Measurements from ENCODE around the gene OFD1.

DNA sequence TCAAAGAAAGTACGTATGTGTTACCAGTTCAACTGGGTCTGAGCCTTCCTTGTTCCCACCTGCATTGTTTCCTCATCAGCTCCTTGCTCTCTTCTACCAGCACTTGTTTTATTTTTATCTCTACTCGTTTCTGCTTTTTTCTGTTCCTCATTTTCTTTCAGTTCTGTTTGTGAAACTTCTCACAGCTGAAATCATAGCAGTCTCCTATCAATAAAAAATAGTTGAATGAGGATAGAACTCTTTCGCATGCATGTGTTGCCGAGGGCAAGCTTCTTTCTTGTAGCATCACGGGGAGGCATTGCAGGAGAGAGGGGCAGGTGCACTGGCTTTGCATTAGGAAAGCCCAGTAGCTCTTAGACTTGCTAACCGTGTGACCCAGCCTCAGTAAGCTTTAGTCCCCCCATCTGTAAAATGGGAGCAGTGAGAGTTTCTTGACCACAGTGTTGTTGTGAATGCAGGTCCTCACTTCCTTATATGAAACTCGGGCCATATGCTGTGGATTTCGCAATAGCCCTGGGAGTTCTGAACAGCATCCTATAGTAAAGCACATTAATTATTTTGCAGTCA is 24.7 kb downstream of the OFD1 start:
- TF ChIP-seq, protein P1, sequence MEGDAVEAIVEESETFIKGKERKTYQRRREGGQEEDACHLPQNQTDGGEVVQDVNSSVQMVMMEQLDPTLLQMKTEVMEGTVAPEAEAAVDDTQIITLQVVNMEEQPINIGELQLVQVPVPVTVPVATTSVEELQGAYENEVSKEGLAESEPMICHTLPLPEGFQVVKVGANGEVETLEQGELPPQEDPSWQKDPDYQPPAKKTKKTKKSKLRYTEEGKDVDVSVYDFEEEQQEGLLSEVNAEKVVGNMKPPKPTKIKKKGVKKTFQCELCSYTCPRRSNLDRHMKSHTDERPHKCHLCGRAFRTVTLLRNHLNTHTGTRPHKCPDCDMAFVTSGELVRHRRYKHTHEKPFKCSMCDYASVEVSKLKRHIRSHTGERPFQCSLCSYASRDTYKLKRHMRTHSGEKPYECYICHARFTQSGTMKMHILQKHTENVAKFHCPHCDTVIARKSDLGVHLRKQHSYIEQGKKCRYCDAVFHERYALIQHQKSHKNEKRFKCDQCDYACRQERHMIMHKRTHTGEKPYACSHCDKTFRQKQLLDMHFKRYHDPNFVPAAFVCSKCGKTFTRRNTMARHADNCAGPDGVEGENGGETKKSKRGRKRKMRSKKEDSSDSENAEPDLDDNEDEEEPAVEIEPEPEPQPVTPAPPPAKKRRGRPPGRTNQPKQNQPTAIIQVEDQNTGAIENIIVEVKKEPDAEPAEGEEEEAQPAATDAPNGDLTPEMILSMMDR (tag by site-specific recombination; IDR thresholded peaks at IDR 0.05), result no peak
- TF ChIP-seq, protein P2, sequence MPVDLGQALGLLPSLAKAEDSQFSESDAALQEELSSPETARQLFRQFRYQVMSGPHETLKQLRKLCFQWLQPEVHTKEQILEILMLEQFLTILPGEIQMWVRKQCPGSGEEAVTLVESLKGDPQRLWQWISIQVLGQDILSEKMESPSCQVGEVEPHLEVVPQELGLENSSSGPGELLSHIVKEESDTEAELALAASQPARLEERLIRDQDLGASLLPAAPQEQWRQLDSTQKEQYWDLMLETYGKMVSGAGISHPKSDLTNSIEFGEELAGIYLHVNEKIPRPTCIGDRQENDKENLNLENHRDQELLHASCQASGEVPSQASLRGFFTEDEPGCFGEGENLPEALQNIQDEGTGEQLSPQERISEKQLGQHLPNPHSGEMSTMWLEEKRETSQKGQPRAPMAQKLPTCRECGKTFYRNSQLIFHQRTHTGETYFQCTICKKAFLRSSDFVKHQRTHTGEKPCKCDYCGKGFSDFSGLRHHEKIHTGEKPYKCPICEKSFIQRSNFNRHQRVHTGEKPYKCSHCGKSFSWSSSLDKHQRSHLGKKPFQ (tag by site-specific recombination; IDR thresholded peaks at IDR 0.05), result no peak
- TF ChIP-seq ZNF791 (tag by site-specific recombination; IDR thresholded peaks at IDR 0.05) (no peak), ZNF561 (tag by site-specific recombination; IDR thresholded peaks at IDR 0.05; ENCODE audit: borderline replicate concordance) (no peak), ZNF174 (tag by site-specific recombination; IDR thresholded peaks at IDR 0.05) (no peak), ZNF530 (tag by site-specific recombination; IDR thresholded peaks at IDR 0.05; ENCODE audit: low read depth) (no peak), ZNF830 (tag by site-specific recombination; IDR thresholded peaks at IDR 0.05; ENCODE audit: low read depth) (no peak), ZNF114 (tag by site-specific recombination; IDR thresholded peaks at IDR 0.05) (no peak), KLF9 (tag by site-specific recombination; IDR thresholded peaks at IDR 0.05; ENCODE audit: low read depth) (no peak), ZBTB7A (tag by site-specific recombination; IDR thresholded peaks at IDR 0.05; ENCODE audit: low read depth) (no peak), YY1 (tag by site-specific recombination; IDR thresholded peaks at IDR 0.05) (no peak), ZNF274 (IDR thresholded peaks at IDR 0.05; ENCODE audit: low read length) (no peak), ZNF274 (tag by site-specific recombination; IDR thresholded peaks at IDR 0.05; ENCODE audit: borderline replicate concordance) (no peak), TRIM28 (IDR thresholded peaks at IDR 0.05; ENCODE audit: borderline replicate concordance, low read length) (no peak)
- TF ChIP-seq, protein P3, sequence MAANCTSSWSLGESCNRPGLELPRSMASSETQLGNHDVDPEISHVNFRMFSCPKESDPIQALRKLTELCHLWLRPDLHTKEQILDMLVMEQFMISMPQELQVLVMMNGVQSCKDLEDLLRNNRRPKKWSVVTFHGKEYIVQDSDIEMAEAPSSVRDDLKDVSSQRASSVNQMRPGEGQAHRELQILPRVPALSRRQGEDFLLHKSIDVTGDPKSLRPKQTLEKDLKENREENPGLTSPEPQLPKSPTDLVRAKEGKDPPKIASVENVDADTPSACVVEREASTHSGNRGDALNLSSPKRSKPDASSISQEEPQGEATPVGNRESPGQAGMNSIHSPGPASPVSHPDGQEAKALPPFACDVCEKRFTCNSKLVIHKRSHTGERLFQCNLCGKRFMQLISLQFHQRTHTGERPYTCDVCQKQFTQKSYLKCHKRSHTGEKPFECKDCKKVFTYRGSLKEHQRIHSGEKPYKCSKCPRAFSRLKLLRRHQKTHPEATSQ (tag by site-specific recombination; IDR thresholded peaks at IDR 0.05), result no peak
